Body of pancreas (tissue), 4 donors: ENCODE results near the gene ANKRD11.

Source experiments
- POLR2A ChIP-seq, 3 donors: fragments of 450-650 bp; IDR thresholded peaks; one replicate each; pipeline ENCODE4 v1.6.1; 2016; ENCODE audit warnings: antibody characterized with exemption in 3 of 3, mild to moderate bottlenecking in 2 of 3
- TF ChIP-seq, protein P1 (sequence below), 7 experiments: fragments of 450-650 bp in 4 of 7; fragments of 200-600 bp in 3 of 7; sonication (generic) in 3 of 7; IDR thresholded peaks; one replicate each; pipeline ENCODE4 v1.5.1; 2016 to 2019; ENCODE audit warnings: antibody characterized with exemption in 7 of 7

DNA sequence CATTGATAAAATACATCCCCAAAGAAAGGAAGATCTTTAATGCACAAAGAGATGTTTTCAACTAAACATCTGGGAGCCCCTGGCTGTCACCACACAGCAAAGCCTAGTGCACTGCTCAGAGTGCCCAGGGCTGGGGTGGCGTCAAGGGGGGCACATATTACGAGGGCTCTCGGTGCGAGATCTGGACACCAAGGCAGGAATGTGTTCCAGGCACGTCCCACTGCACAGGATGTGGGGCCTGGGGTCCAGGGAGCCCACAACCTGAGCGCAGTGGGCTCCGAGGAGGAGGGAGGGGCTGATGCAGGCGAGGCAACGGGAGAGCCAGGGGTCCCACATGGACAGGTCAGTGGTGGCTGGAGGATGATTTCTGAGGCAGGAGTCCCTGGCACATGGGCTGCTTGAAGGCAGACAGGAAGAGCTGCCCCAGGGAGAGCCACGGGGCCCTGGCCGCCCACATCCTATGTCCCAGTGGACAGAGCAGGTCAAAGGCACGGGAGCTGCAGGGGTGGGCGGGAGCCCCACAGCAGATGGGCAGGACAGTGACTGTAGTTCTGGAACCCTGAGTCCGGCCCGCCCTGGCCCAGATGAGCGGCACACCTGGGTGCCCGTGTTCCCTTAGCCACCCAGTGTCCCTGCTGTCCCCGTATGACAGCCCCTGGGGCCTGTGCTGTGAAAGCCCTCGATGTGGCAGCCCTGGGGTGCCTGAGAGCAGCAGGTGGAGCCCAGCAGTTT, 216.5 kb downstream of the ANKRD11 start:
- no peak for TF ChIP-seq POLR2A (IDR thresholded peaks at IDR 0.05)
- TF ChIP-seq, protein P1, sequence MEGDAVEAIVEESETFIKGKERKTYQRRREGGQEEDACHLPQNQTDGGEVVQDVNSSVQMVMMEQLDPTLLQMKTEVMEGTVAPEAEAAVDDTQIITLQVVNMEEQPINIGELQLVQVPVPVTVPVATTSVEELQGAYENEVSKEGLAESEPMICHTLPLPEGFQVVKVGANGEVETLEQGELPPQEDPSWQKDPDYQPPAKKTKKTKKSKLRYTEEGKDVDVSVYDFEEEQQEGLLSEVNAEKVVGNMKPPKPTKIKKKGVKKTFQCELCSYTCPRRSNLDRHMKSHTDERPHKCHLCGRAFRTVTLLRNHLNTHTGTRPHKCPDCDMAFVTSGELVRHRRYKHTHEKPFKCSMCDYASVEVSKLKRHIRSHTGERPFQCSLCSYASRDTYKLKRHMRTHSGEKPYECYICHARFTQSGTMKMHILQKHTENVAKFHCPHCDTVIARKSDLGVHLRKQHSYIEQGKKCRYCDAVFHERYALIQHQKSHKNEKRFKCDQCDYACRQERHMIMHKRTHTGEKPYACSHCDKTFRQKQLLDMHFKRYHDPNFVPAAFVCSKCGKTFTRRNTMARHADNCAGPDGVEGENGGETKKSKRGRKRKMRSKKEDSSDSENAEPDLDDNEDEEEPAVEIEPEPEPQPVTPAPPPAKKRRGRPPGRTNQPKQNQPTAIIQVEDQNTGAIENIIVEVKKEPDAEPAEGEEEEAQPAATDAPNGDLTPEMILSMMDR (IDR thresholded peaks at IDR 0.05), result no peak
